ENCODE results near the gene MBD3L2.

DNA sequence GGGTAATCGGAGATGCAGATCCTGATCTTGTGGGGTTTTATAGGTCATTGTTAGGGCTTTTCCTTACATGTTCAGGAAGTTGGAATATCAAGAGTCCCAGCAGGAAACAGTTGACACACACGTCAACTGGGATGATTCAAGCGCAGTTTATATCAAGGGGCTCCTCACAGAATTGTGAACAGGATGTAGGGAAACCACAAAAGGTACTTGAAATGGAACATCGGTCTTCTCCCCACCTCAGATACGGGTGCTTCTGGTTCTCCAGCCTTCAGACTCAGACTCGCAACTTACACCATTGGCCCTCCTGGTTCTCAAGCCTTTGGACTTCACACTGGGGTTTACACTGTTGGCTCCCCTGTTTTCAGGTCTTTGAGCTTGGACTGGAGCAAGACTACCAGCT, 39.9 kb downstream of the MBD3L2 start:
- TF ChIP-seq KAT7 (CRISPR knock-in tag; IDR thresholded peaks at IDR 0.05; ENCODE audit: borderline replicate concordance) (no peak), ZBTB21 (CRISPR knock-in tag; IDR thresholded peaks at IDR 0.05; ENCODE audit: borderline replicate concordance) (no peak), CREB1 (CRISPR knock-in tag; IDR thresholded peaks at IDR 0.05) (no peak), NR3C1 (CRISPR knock-in tag; conservative IDR thresholded peaks at IDR 0.05; ENCODE audit: low read depth) (no peak), NR1H2 (CRISPR knock-in tag; IDR thresholded peaks at IDR 0.05) (no peak), ZNF121 (CRISPR knock-in tag; IDR thresholded peaks at IDR 0.05) (no peak), ELF4 (CRISPR knock-in tag; IDR thresholded peaks at IDR 0.05; ENCODE audit: low read depth) (no peak), NR2C2 (CRISPR knock-in tag; IDR thresholded peaks at IDR 0.05) (no peak)
- TF ChIP-seq, protein P1, sequence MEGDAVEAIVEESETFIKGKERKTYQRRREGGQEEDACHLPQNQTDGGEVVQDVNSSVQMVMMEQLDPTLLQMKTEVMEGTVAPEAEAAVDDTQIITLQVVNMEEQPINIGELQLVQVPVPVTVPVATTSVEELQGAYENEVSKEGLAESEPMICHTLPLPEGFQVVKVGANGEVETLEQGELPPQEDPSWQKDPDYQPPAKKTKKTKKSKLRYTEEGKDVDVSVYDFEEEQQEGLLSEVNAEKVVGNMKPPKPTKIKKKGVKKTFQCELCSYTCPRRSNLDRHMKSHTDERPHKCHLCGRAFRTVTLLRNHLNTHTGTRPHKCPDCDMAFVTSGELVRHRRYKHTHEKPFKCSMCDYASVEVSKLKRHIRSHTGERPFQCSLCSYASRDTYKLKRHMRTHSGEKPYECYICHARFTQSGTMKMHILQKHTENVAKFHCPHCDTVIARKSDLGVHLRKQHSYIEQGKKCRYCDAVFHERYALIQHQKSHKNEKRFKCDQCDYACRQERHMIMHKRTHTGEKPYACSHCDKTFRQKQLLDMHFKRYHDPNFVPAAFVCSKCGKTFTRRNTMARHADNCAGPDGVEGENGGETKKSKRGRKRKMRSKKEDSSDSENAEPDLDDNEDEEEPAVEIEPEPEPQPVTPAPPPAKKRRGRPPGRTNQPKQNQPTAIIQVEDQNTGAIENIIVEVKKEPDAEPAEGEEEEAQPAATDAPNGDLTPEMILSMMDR (IDR thresholded peaks at IDR 0.05): no peak
- TF ChIP-seq, protein P2, sequence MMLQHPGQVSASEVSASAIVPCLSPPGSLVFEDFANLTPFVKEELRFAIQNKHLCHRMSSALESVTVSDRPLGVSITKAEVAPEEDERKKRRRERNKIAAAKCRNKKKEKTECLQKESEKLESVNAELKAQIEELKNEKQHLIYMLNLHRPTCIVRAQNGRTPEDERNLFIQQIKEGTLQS (CRISPR knock-in tag; conservative IDR thresholded peaks at IDR 0.05): no peak
- TF ChIP-seq, protein P3, sequence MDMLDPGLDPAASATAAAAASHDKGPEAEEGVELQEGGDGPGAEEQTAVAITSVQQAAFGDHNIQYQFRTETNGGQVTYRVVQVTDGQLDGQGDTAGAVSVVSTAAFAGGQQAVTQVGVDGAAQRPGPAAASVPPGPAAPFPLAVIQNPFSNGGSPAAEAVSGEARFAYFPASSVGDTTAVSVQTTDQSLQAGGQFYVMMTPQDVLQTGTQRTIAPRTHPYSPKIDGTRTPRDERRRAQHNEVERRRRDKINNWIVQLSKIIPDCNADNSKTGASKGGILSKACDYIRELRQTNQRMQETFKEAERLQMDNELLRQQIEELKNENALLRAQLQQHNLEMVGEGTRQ (CRISPR knock-in tag; IDR thresholded peaks at IDR 0.05): no peak
- TF ChIP-seq, protein P4, sequence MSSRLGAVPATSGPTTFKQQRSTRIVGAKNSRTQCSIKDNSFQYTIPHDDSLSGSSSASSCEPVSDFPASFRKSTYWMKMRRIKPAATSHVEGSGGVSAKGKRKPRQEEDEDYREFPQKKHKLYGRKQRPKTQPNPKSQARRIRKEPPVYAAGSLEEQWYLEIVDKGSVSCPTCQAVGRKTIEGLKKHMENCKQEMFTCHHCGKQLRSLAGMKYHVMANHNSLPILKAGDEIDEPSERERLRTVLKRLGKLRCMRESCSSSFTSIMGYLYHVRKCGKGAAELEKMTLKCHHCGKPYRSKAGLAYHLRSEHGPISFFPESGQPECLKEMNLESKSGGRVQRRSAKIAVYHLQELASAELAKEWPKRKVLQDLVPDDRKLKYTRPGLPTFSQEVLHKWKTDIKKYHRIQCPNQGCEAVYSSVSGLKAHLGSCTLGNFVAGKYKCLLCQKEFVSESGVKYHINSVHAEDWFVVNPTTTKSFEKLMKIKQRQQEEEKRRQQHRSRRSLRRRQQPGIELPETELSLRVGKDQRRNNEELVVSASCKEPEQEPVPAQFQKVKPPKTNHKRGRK (CRISPR knock-in tag; IDR thresholded peaks at IDR 0.05; ENCODE audit: borderline replicate concordance): no peak
- TF ChIP-seq, protein P5, sequence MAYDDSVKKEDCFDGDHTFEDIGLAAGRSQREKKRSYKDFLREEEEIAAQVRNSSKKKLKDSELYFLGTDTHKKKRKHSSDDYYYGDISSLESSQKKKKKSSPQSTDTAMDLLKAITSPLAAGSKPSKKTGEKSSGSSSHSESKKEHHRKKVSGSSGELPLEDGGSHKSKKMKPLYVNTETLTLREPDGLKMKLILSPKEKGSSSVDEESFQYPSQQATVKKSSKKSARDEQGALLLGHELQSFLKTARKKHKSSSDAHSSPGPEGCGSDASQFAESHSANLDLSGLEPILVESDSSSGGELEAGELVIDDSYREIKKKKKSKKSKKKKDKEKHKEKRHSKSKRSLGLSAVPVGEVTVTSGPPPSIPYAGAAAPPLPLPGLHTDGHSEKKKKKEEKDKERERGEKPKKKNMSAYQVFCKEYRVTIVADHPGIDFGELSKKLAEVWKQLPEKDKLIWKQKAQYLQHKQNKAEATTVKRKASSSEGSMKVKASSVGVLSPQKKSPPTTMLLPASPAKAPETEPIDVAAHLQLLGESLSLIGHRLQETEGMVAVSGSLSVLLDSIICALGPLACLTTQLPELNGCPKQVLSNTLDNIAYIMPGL (CRISPR knock-in tag; IDR thresholded peaks at IDR 0.05): no peak
- TF ChIP-seq, protein P6, sequence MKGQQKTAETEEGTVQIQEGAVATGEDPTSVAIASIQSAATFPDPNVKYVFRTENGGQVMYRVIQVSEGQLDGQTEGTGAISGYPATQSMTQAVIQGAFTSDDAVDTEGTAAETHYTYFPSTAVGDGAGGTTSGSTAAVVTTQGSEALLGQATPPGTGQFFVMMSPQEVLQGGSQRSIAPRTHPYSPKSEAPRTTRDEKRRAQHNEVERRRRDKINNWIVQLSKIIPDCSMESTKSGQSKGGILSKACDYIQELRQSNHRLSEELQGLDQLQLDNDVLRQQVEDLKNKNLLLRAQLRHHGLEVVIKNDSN (CRISPR knock-in tag; IDR thresholded peaks at IDR 0.05): no peak
